IPS DF 4.7 (cell line): ENCODE results near the gene PRKCH.
"Not testable (repeated sequence)": the region's sequence is repeated elsewhere in the genome, so short reads cannot be mapped to it uniquely, and the experiment has no call there.

Source experiments
- DNase-seq: peaks from one replicate; pipeline ENCODE4 v3.0.0-alpha.2; 2013; ENCODE audit warnings: low spot score; ENCODE audit errors: extremely low read depth

The PRKCH gene

DNA sequence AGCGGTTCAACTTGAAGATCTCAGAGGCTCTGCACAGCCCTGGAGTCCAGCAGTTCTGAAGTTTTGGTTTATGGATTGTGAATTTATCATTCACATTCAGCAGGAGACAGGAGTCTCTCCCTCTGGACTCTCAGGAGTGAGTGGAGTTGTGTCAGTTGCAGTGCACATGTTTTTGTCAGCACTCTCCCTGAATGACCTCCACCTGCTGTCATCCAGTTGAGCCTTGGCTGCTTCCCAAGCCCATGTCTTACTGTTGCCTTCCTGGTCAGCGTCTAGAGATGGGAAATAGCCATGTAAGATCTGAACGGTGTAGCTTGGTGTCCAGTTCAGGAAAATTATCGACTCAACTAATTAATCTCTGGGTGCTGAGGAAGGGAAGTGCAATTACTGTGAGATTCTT is 133.2 kb downstream of the PRKCH start:
- DNase-seq, result no peak

- no peak for DNase-seq
Observed at GRCh38 chr14:61455351-61455750, 134.0 kb downstream of the PRKCH start.

GRCh38 chr14:61456720-61457119 is 135.3 kb downstream of the PRKCH start:
- DNase-seq, result no peak

GRCh38 chr14:61458766-61459165 is 137.4 kb downstream of the PRKCH start:
- no peak for DNase-seq

DNA sequence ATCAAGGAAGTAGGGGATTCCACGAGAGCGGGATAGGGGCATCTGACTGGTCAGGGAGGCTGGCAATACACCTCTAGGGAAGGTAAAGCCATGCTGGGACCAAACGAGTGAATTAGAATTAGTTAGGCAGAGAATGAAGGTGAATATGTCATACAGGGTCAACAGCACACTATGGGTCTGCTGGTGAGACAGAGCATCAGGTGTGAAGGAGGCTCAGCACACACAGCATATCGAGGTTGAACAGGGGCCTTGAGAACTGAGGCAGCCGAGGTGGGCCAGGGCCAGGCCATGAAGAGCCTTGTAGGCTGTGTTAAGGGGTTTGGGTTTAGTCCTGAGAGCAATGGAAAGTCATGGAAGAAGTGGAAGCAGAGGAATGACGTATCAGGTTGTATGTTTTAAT is 137.8 kb downstream of the PRKCH start:
- DNase-seq, result no peak

DNA sequence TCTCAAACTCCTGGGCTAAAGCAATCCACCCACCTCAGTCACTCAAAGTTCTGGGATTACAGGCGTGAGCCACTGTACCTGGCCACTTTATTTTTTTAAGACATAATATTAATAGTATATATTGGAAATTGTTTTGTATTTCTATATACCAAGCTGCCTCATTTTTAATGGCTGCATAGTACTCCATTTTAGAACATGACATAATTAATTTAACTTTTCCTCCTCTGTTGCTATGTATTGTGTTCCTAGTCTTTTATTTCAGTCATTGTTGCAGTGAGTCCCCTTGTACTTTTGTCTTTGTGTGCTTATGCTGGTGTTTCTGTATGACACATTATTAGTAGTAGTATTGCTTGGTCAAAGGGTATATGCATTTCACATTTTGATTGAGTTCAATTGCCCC is 138.7 kb downstream of the PRKCH start:
- no peak for DNase-seq

- no peak for DNase-seq
Observed at GRCh38 chr14:61460718-61461611, 139.6 kb downstream of the PRKCH start.

GRCh38 chr14:61461808-61462275 is 140.5 kb downstream of the PRKCH start:
- DNase-seq, result no peak

GRCh38 chr14:61462566-61463193 is 141.3 kb downstream of the PRKCH start:
- DNase-seq, result no peak

DNA sequence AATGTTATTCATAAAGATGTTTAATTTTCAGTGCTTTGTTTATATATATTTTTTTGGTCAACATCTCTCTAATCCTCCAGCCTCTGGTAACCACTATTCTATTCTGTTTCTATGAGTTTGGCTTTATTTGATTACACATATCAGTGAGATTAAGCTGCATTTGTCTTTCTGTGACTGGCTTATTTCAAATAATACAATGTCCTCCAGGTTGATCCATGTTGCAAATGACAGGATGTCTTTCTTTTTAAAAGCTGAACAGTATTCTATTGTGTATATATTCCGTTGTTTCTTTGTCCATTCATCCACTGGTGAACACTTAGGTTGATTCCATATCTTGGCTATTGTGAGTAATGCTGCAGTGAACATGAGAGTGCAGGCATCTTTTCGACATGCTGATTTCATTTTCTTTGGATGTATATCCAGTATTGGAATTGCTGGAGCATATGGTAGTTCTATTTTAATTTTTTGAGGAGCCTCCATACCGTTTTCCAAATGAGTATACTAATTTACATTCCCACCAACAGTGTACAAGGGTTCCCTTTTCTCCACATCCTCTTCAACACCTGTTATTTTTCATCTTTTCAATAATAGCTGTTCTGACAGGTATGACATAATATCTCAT is 142.4 kb downstream of the PRKCH start:
- DNase-seq, result no peak

GRCh38 chr14:61464539-61465320 is 143.4 kb downstream of the PRKCH start:
- not testable (repeated sequence) for DNase-seq

DNA sequence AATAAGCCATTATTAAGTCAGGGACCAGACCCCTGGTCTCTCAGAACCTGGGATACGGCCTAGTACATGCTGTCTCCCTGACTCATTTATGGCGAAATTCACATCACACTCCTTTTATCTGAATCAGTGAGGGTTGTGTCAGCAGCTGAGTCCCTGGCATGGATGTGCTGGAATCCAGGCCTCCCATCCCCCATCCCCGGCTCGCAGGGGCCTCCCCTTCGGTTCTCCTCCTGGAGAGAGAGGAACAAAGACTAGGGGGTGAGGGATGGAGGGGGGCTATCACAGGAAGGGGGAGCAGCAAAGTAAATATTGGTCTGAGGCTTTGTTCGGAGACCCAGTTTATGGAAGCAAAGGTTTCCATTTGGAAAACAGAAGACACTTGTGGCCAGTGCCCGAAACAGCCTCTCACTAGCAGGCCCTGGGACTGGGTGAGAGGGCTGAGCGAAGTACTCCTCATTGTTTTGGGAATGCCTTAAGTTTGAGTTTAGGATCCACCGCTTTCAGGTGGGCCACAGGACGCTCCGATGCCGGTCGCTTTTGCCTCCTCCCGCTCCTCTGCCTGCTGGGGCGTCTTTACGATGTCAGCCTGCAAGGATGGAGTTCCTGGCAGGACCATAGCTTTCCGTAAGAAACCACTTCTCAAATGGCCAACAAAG is 145.0 kb downstream of the PRKCH start:
- no peak for DNase-seq

- DNase-seq, result no peak
Observed at GRCh38 chr14:61466905-61467280, 145.5 kb downstream of the PRKCH start.

- DNase-seq, result no peak
Observed at GRCh38 chr14:61467296-61467695, 145.9 kb downstream of the PRKCH start.

- DNase-seq, result no peak
Observed at GRCh38 chr14:61468063-61468825, 146.9 kb downstream of the PRKCH start.

- no peak for DNase-seq
Observed at GRCh38 chr14:61469781-61470180, 148.4 kb downstream of the PRKCH start.

- DNase-seq, result no peak
Observed at GRCh38 chr14:61470261-61470960, 149.0 kb downstream of the PRKCH start.

DNA sequence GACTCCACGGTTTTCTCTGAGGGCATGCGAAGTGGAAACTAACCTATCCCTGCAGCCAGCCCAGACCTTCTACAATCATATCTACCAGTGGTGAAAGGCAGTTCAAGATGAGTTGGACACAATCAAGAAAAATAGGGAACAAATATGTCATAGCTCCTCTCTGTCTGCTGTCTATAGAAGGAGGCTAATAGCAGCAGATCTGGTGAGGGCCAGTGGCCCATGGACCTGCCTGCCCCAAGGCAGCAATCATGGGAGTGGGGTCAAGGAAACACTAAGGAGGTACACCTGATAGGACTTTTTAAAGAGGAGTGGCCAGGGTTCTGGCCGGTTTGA is 149.5 kb downstream of the PRKCH start:
- DNase-seq, result no peak

- no peak for DNase-seq
Observed at GRCh38 chr14:61471297-61472005, 150.1 kb downstream of the PRKCH start.
